WTC11 (cell line): ENCODE results near the gene CTAGE9. TPM values are rescaled to one million over a fixed set of nuclear protein-coding genes. Genes with fewer than 3 reads are reported as not detected.

Experiments used
- ATAC-seq: fragments of 200-7000 bp; cut with Tn5 transposase; 2 replicates; pipeline ENCODE4 v1.10.0; 2021; ENCODE audit warnings: mild to moderate bottlenecking, moderate library complexity
- CTCF ChIA-PET: fragments of 300-600 bp; sonication (Branson Sonifier 250); formaldehyde crosslinking; loops from one replicate; lab custom pipeline; 2021; ENCODE audit warnings: antibody characterized with exemption; lab: Charles Lee
- POLR2A ChIA-PET: fragments of 350-600 bp; sonication (Branson Sonifier 250); formaldehyde crosslinking; loops from one replicate; lab custom pipeline; 2021; ENCODE audit warnings: antibody characterized with exemption; lab: Charles Lee
- DNase-seq: peaks from one replicate; pipeline ENCODE4 v3.0.0; 2021; ENCODE audit warnings: low spot score
- H3K27ac Mint-ChIP-seq: 2 replicates; pipeline ENCODE4 v1.8.0; 2021; ENCODE audit warnings: mixed read lengths
- H3K27me3 Mint-ChIP-seq: 2 replicates; pipeline ENCODE4 v1.8.0; 2021; ENCODE audit warnings: low read depth, mild to moderate bottlenecking, moderate library complexity, mixed read lengths
- H3K36me3 Mint-ChIP-seq: 2 replicates; pipeline ENCODE4 v1.8.0; 2021; ENCODE audit warnings: mixed read lengths
- H3K4me1 Mint-ChIP-seq: 2 replicates; pipeline ENCODE4 v1.8.0; 2022; ENCODE audit warnings: mixed read lengths
- H3K4me3 Mint-ChIP-seq: 2 replicates; pipeline ENCODE4 v1.8.0; 2021; ENCODE audit warnings: mild to moderate bottlenecking, moderate library complexity, mixed read lengths
- H3K9me3 Mint-ChIP-seq: 2 replicates; pipeline ENCODE4 v1.8.0; 2021; ENCODE audit warnings: mixed read lengths
- AR ChIP-seq: fragments of 250-450 bp; sonication (Bioruptor Pico); IDR thresholded peaks from 2 replicates; pipeline ENCODE4 v1.9.0; 2021; ENCODE audit warnings: mild to moderate bottlenecking
- ATF1 ChIP-seq: sonication (generic); formaldehyde crosslinking; IDR thresholded peaks from 2 replicates; pipeline ENCODE4 v1.8.1; 2023; ENCODE audit warnings: mild to moderate bottlenecking, moderate library complexity, missing genetic modification reagents
- ATF2 ChIP-seq: sonication (generic); formaldehyde crosslinking; IDR thresholded peaks from 2 replicates; pipeline ENCODE4 v1.8.1; 2022; ENCODE audit warnings: low read depth, missing genetic modification reagents, borderline replicate concordance
- ATF3 ChIP-seq: sonication (generic); formaldehyde crosslinking; conservative IDR thresholded peaks from 2 replicates; pipeline ENCODE4 v1.8.1; 2022; ENCODE audit warnings: mild to moderate bottlenecking, missing genetic modification reagents
- ATF6 ChIP-seq: sonication (generic); formaldehyde crosslinking; IDR thresholded peaks from 2 replicates; pipeline ENCODE4 v1.8.1; 2023; ENCODE audit warnings: mild to moderate bottlenecking, missing genetic modification reagents
- E2F1 ChIP-seq: sonication (generic); formaldehyde crosslinking; IDR thresholded peaks from 2 replicates; pipeline ENCODE4 v1.8.0; 2022; ENCODE audit warnings: mild to moderate bottlenecking, missing genetic modification reagents
- ETV6 ChIP-seq: sonication (generic); formaldehyde crosslinking; IDR thresholded peaks from 2 replicates; pipeline ENCODE4 v1.8.1; 2022; ENCODE audit warnings: mild to moderate bottlenecking, missing genetic modification reagents
- FOXK1 ChIP-seq: sonication (generic); formaldehyde crosslinking; IDR thresholded peaks from 2 replicates; pipeline ENCODE4 v1.8.0; 2022; ENCODE audit warnings: mild to moderate bottlenecking, moderate library complexity, missing genetic modification reagents
- GABPB1 ChIP-seq: sonication (generic); formaldehyde crosslinking; IDR thresholded peaks from 2 replicates; pipeline ENCODE4 v1.8.1; 2023; ENCODE audit warnings: mild to moderate bottlenecking, missing genetic modification reagents
- GRHL2 ChIP-seq: fragments of 250-450 bp; sonication (Bioruptor Pico); IDR thresholded peaks from 2 replicates; pipeline ENCODE4 v1.8.0; 2022; ENCODE audit warnings: mild to moderate bottlenecking, moderate library complexity; ENCODE audit not compliant: insufficient replicate concordance, severe bottlenecking
- KAT7 ChIP-seq: sonication (generic); formaldehyde crosslinking; IDR thresholded peaks from 2 replicates; pipeline ENCODE4 v1.8.1; 2023; ENCODE audit warnings: missing genetic modification reagents, mild to moderate bottlenecking, borderline replicate concordance
- MLX ChIP-seq: sonication (generic); formaldehyde crosslinking; IDR thresholded peaks from 2 replicates; pipeline ENCODE4 v1.8.1; 2023; ENCODE audit warnings: mild to moderate bottlenecking, missing genetic modification reagents, moderate library complexity
- MXD4 ChIP-seq: fragments of 250-450 bp; sonication (Bioruptor Pico); IDR thresholded peaks from 2 replicates; pipeline ENCODE4 v1.8.0; 2021; ENCODE audit warnings: mild to moderate bottlenecking, moderate library complexity, borderline replicate concordance
- NFATC4 ChIP-seq: fragments of 250-450 bp; sonication (Bioruptor Pico); IDR thresholded peaks from 2 replicates; pipeline ENCODE4 v1.9.0; 2021; ENCODE audit warnings: mild to moderate bottlenecking
- NR3C1 ChIP-seq: sonication (generic); formaldehyde crosslinking; conservative IDR thresholded peaks from 2 replicates; pipeline ENCODE4 v1.8.1; 2023; ENCODE audit warnings: low read depth, mild to moderate bottlenecking, missing genetic modification reagents
- OVOL2 ChIP-seq: fragments of 250-450 bp; sonication (Bioruptor Pico); IDR thresholded peaks from 2 replicates; pipeline ENCODE4 v1.9.0; 2021; ENCODE audit warnings: mild to moderate bottlenecking, borderline replicate concordance
- PREB ChIP-seq: sonication (generic); formaldehyde crosslinking; IDR thresholded peaks from 2 replicates; pipeline ENCODE4 v1.8.1; 2022; ENCODE audit warnings: mild to moderate bottlenecking, missing genetic modification reagents, moderate library complexity, borderline replicate concordance
- PRRX2 ChIP-seq: fragments of 250-450 bp; sonication (Bioruptor Pico); IDR thresholded peaks from 2 replicates; pipeline ENCODE4 v1.8.0; 2021; ENCODE audit warnings: mild to moderate bottlenecking
- ZNF317 ChIP-seq: sonication (generic); formaldehyde crosslinking; IDR thresholded peaks from 2 replicates; pipeline ENCODE4 v1.8.1; 2023; ENCODE audit warnings: low read depth, mild to moderate bottlenecking, moderate library complexity, missing genetic modification reagents, borderline replicate concordance
- ZNF532 ChIP-seq: fragments of 250-450 bp; sonication (Bioruptor Pico); IDR thresholded peaks from 2 replicates; pipeline ENCODE4 v1.9.0; 2021; ENCODE audit warnings: mild to moderate bottlenecking, borderline replicate concordance
- ZNF671 ChIP-seq: fragments of 250-450 bp; sonication (Bioruptor Pico); IDR thresholded peaks from 2 replicates; pipeline ENCODE4 v1.8.0; 2021; ENCODE audit warnings: mild to moderate bottlenecking
- total RNA-seq: library from RNA; stranded (reverse); gene quantifications from 3 replicates; pipeline ENCODE4 v1.2.3, GENCODE V29; 2021

The CTAGE9 gene
- total RNA-seq, 1 experiment from 2014 or later = 0.09 TPM

GRCh38 chr6:131673184-131673583, 37.6 kb downstream of the CTAGE9 start:
- Mint-ChIP-seq H3K27me3 (peaks cover 19% of the 10 kb centered on the region), H3K27ac (no peak overlapping the region), H3K9me3 (peaks cover 6% of the 10 kb centered on the region), H3K4me3 (no peak overlapping the region), H3K4me1 (peaks cover 5% of the 10 kb centered on the region), H3K36me3 (no peaks in the 10 kb centered on the region)
- ATAC-seq = no peak
- CTCF ChIA-PET = no interaction called here
- no peak for DNase-seq
- POLR2A ChIA-PET = no interaction called here
- TF ChIP-seq OVOL2 (CRISPR knock-in tag) (no peak), ZNF671 (CRISPR knock-in tag) (no peak), MXD4 (CRISPR knock-in tag) (no peak), PRRX2 (no peak), NFATC4 (CRISPR knock-in tag) (no peak), ZNF317 (CRISPR knock-in tag) (no peak), ETV6 (CRISPR knock-in tag) (no peak), GABPB1 (no peak), E2F1 (CRISPR knock-in tag) (no peak), NR3C1 (CRISPR knock-in tag) (no peak), KAT7 (CRISPR knock-in tag) (no peak), ATF3 (CRISPR knock-in tag) (no peak)

GRCh38 chr6:131669891-131670290, 40.9 kb downstream of the CTAGE9 start:
- ChIA-PET CTCF (interaction anchor here (1.9 kb wide), 1 partner anchor 42 kb away, joined by 8 read pairs; the partner anchor contains the start of gene MED23), POLR2A (no interaction called here)
- Mint-ChIP-seq H3K27ac (no peak overlapping the region), H3K9me3 (peaks cover 6% of the 10 kb centered on the region), H3K36me3 (no peaks in the 10 kb centered on the region), H3K4me1 (no peaks in the 10 kb centered on the region), H3K4me3 (no peak overlapping the region), H3K27me3 (peaks cover 37% of the 10 kb centered on the region)
- DNase-seq (no peak), ATAC-seq (no peak)
- TF ChIP-seq ATF6 (CRISPR knock-in tag) = no peak
- no peak for TF ChIP-seq MLX (CRISPR knock-in tag)
- no peak for TF ChIP-seq ZNF317 (CRISPR knock-in tag)
- no peak for TF ChIP-seq ATF1 (CRISPR knock-in tag)
- no peak for TF ChIP-seq PREB (CRISPR knock-in tag)
- no peak for TF ChIP-seq AR
- no peak for TF ChIP-seq ATF2 (CRISPR knock-in tag)
- TF ChIP-seq ZNF532 (CRISPR knock-in tag) = no peak
- TF ChIP-seq ZNF671 (CRISPR knock-in tag) = no peak
- no peak for TF ChIP-seq FOXK1 (CRISPR knock-in tag)
- TF ChIP-seq GRHL2 = no peak
